Psoas muscle (tissue), 8 donors: ENCODE results near the gene HUNK. TPM values are rescaled to one million over a fixed set of nuclear protein-coding genes. Genes with fewer than 3 reads are reported as not detected.

Source experiments
- ATAC-seq, 4 donors: fragments of 200-7000 bp; cut with Tn5 transposase; one replicate each; pipeline ENCODE4 v1.9.1; 2020; ENCODE audit warnings: moderate library complexity in 3 of 4, mild to moderate bottlenecking in 2 of 4
- DNase-seq, 2 donors: peaks; one replicate each; pipeline ENCODE4 v3.0.0-alpha.2; 2020
- H3K27ac ChIP-seq: fragments of 200-600 bp; one replicate; pipeline ENCODE4 v1.8.0; 2022
- H3K27me3 ChIP-seq, 3 donors: fragments of 200-600 bp in 1 of 3; one replicate each; pipeline versions ENCODE4 v1.6.1 to v1.8.0; 2013 to 2022; ENCODE audit warnings: low read length in 2 of 3, mild to moderate bottlenecking in 2 of 3, moderate library complexity in 1 of 3; ENCODE audit not compliant: insufficient read depth in 3 of 3
- H3K36me3 ChIP-seq, 2 donors: fragments of 200-600 bp in 1 of 2; one replicate each; pipeline versions ENCODE4 v1.6.1 to v1.8.0; 2013 to 2022; ENCODE audit warnings: low read depth in 1 of 2, mild to moderate bottlenecking in 1 of 2, moderate library complexity in 1 of 2; ENCODE audit not compliant: insufficient read depth in 1 of 2
- H3K4me1 ChIP-seq: fragments of 200-600 bp; one replicate; pipeline ENCODE4 v1.8.0; 2022
- H3K4me3 ChIP-seq: fragments of 200-600 bp; one replicate; pipeline ENCODE4 v1.8.0; 2022; ENCODE audit warnings: mild to moderate bottlenecking
- H3K9me3 ChIP-seq: fragments of 200-600 bp; one replicate; pipeline ENCODE4 v1.8.0; 2022
- WGBS, 3 donors: extraction: QIAGEN DNeasy Blood & Tissue Kit; methylation state at CpG; one replicate each; pipeline versions ENCODE4 v1.1.6 to v1.1.7; 2013; 5-methylcytosine and 5-hydroxymethylcytosine counted together
- intact Hi-C, 2 donors: fragments of 100-400 bp; cut with DNase I; formaldehyde crosslinking; loops; one replicate each; pipeline versions ENCODE4 v1.11.0 to v1.14.2; 2022
- polyA plus RNA-seq, 3 donors: library from polyadenylated mRNA; stranded (reverse); fragments of 200-250 nt; gene quantifications; one replicate each; pipeline ENCODE4 v1.2.3, GENCODE V29; 2013
- total RNA-seq, 4 donors: library from RNA; stranded (reverse); fragmentation: NEBNext Ultra II Directional in 2 of 4; extraction: Animal tissue kit (Norgen Biotek cat#: 25700) in 2 of 4; gene quantifications; one replicate each; pipeline versions ENCODE4 v1.2.1 to v1.2.4, GENCODE V29; 2021 to 2023
- TF ChIP-seq, protein P1 (sequence below): fragments of 200-600 bp; IDR thresholded peaks from one replicate; pipeline ENCODE4 v1.8.0; 2022; ENCODE audit warnings: antibody characterized with exemption
- donor health status: healthy with polysubstance abuse.
- donor health status: DM: no; HTN: no; CAD: no; lungs with moderate emphysema.
- donor health status: Bipolar disorder and iron deficiency.
- donor health status: healthy.
- donor health status: DM: yes; HTN: yes; CAD: no.
- donor health status: DM: no; HTN: no; CAD: no.
- donor health status: DM: no; HTN: no; CAD: no.
- donor health status: DM: yes; HTN: yes; CAD: no.

HUNK gene
- total and polyA plus RNA-seq, 7 donors = 0.03 to 0.54 (median 0.10) TPM

GRCh38 chr21:31877463-31877957 lies 4.7 kb downstream of the HUNK start:
- intact Hi-C loops = no loop called here
- WGBS, 3 donors = 92 to 99% (median 92%) methylated on average over 5 of the region's 5 CpGs
- Histone ChIP-seq H3K27me3 (peaks cover 0 to 57% (median 6%) of the 10 kb centered on the region in 3 donors), H3K4me1 (peaks cover 14% of the 10 kb centered on the region), H3K27ac (no peak overlapping the region), H3K9me3 (no peaks in the 10 kb centered on the region), H3K4me3 (no peak overlapping the region), H3K36me3 (no peaks in the 10 kb centered on the region)
- TF ChIP-seq, protein P1, sequence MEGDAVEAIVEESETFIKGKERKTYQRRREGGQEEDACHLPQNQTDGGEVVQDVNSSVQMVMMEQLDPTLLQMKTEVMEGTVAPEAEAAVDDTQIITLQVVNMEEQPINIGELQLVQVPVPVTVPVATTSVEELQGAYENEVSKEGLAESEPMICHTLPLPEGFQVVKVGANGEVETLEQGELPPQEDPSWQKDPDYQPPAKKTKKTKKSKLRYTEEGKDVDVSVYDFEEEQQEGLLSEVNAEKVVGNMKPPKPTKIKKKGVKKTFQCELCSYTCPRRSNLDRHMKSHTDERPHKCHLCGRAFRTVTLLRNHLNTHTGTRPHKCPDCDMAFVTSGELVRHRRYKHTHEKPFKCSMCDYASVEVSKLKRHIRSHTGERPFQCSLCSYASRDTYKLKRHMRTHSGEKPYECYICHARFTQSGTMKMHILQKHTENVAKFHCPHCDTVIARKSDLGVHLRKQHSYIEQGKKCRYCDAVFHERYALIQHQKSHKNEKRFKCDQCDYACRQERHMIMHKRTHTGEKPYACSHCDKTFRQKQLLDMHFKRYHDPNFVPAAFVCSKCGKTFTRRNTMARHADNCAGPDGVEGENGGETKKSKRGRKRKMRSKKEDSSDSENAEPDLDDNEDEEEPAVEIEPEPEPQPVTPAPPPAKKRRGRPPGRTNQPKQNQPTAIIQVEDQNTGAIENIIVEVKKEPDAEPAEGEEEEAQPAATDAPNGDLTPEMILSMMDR = no peak
- ATAC-seq (no peak), DNase-seq (no peak)

GRCh38 chr21:31878831-31879230 lies 6.0 kb downstream of the HUNK start:
- intact Hi-C loops = no loop called here
- Histone ChIP-seq H3K4me1 (peaks cover 14% of the 10 kb centered on the region), H3K36me3 (no peaks in the 10 kb centered on the region), H3K9me3 (no peaks in the 10 kb centered on the region), H3K4me3 (no peak overlapping the region), H3K27me3 (peaks cover 0 to 51% (median 4%) of the 10 kb centered on the region in 3 donors), H3K27ac (no peak overlapping the region)
- TF ChIP-seq, protein P1 = no peak
- no peak for DNase-seq
- ATAC-seq = peak; percentile 84 to 93 (median 90)
- 24 to 32% (median 26%) methylated on average over 2 of the region's 2 CpGs for WGBS, 3 donors

GRCh38 chr21:31879241-31879650 lies 6.4 kb downstream of the HUNK start:
- Histone ChIP-seq H3K9me3 (no peaks in the 10 kb centered on the region), H3K36me3 (no peaks in the 10 kb centered on the region), H3K4me1 (peaks cover 14% of the 10 kb centered on the region), H3K4me3 (no peak overlapping the region), H3K27me3 (peaks cover 0 to 47% (median 2%) of the 10 kb centered on the region in 3 donors), H3K27ac (no peak overlapping the region)
- DNase-seq = no peak
- WGBS, 3 donors = 31 to 34% (median 33%) methylated on average over 10 of the region's 10 CpGs
- intact Hi-C loops = no loop called here
- TF ChIP-seq, protein P1 = no peak
- ATAC-seq = peak; percentile 52 to 80 (median 67)

- Histone ChIP-seq H3K9me3 (no peaks in the 10 kb centered on the region), H3K4me3 (no peak overlapping the region), H3K36me3 (no peaks in the 10 kb centered on the region), H3K27me3 (peaks cover 0 to 40% (median 0%) of the 10 kb centered on the region in 3 donors), H3K27ac (no peak overlapping the region), H3K4me1 (peaks cover 14% of the 10 kb centered on the region)
- 33 to 47% (median 38%) methylated on average over 7 of the region's 7 CpGs for WGBS, 3 donors
- TF ChIP-seq, protein P1 = no peak
- ATAC-seq (no peak), DNase-seq (no peak)
- intact Hi-C loops = no loop called here
Measured at GRCh38 chr21:31879911-31880310, 7.1 kb downstream of the HUNK start.

DNA sequence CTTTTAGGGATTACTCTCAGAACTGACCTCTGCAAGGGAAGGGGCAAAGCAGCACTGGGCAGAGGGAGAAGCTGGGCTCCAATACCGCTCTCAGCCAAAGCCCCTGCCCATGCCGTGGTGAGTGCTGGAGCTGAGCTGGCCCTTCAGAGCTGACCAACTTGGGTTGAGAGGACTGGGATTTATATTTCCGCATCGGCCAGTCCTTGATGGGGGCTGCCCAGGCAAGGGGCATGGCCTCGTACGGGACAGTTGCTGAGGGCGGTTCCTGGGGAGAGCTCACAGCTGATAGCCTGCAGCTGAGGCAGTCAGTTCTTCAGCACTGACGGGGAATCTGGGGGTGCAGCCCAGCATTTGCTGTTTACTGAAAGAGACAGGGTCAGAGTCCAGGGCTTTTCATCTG lies 8.0 kb downstream of the HUNK start:
- Histone ChIP-seq H3K27ac (no peak overlapping the region), H3K27me3 (peaks cover 0 to 31% (median 0%) of the 10 kb centered on the region in 3 donors), H3K9me3 (no peaks in the 10 kb centered on the region), H3K4me1 (peaks cover 14% of the 10 kb centered on the region), H3K36me3 (no peaks in the 10 kb centered on the region), H3K4me3 (no peak overlapping the region)
- intact Hi-C loops = no loop called here
- ATAC-seq (no peak), DNase-seq (no peak)
- WGBS, 3 donors = 59 to 69% (median 65%) methylated on average over 8 of the region's 8 CpGs
- TF ChIP-seq, protein P1 = no peak
